Pancreas (tissue), 10 donors: Measurements from ENCODE around the gene FRMD4A. TPM values are rescaled to one million over a fixed set of nuclear protein-coding genes. Genes with fewer than 3 reads are reported as not detected.

Experiments
- ATAC-seq, 4 donors: fragments of 200-7000 bp; cut with Tn5 transposase; one replicate each; pipeline versions ENCODE4 v1.8.0 to v1.9.1; 2020; ENCODE audit warnings: mild to moderate bottlenecking in 4 of 4, moderate library complexity in 4 of 4
- DNase-seq, 6 donors: peaks; one replicate each; pipeline ENCODE4 v3.0.0-alpha.2; 2020
- FAIRE-seq: peaks from 2 replicates; lab custom pipeline; 2012; peaks lifted over from hg19 to GRCh38; lab: Jason Lieb, UNC
- H3K27ac ChIP-seq, 4 donors: fragments of 200-600 bp; sonication (generic); 1 replicate in 3 of 4; 2 replicates in 1 of 4; pipeline versions ENCODE4 v1.5.0 to v1.8.0; 2020
- H3K27me3 ChIP-seq, 4 donors: fragments of 200-600 bp; one replicate each; pipeline ENCODE4 v1.8.0; 2021
- H3K36me3 ChIP-seq, 3 donors: fragments of 200-600 bp; sonication (generic) in 1 of 3; one replicate each; pipeline versions ENCODE4 v1.5.0 to v1.8.0; 2020 to 2021
- H3K4me1 ChIP-seq, 3 donors: fragments of 200-600 bp; one replicate each; pipeline ENCODE4 v1.8.0; 2021
- H3K4me3 ChIP-seq, 4 donors: fragments of 200-600 bp; sonication (generic) in 2 of 4; one replicate each; pipeline versions ENCODE4 v1.5.0 to v1.8.0; 2020 to 2021
- H3K9me3 ChIP-seq, 4 donors: fragments of 200-600 bp; one replicate each; pipeline ENCODE4 v1.8.0; 2021
- WGBS, 2 donors: extraction: QIAGEN DNeasy Blood & Tissue Kit; methylation state at CpG; one replicate each; pipeline ENCODE4 v1.1.7; 2013; 5-methylcytosine and 5-hydroxymethylcytosine counted together
- intact Hi-C, 3 donors: fragments of 100-400 bp; cut with DNase I; formaldehyde crosslinking; loops; one replicate each; pipeline versions ENCODE4 v1.11.1 to v1.14.2; 2022
- polyA plus RNA-seq, 2 donors: library from polyadenylated mRNA; stranded (reverse); fragments of 200-250 nt; gene quantifications; one replicate each; pipeline ENCODE4 v1.2.3, GENCODE V29; 2013
- total RNA-seq, 6 donors: library from RNA; stranded (reverse); fragmentation: NEBNext Ultra II Directional in 4 of 6; extraction: Animal tissue kit (Norgen Biotek cat#: 25700) in 4 of 6; gene quantifications; one replicate each; pipeline versions ENCODE4 v1.2.1 to v1.2.4, GENCODE V29; 2021 to 2023
- TF ChIP-seq, protein P1 (sequence below), 4 donors: fragments of 200-600 bp; sonication (generic) in 3 of 4; IDR thresholded peaks; one replicate each; pipeline versions ENCODE4 v1.5.0 to v1.8.0; 2021; ENCODE audit warnings: antibody characterized with exemption in 4 of 4
- donor health status: healthy with polysubstance abuse.
- donor health status: DM: no; HTN: no; CAD: no; lungs with moderate emphysema.
- donor health status: DM: no; HTN: no; CAD: no.
- donor health status: control.
- donor health status: control.
- donor health status: Bipolar disorder and iron deficiency.
- donor health status: DM: yes; HTN: yes; CAD: no.
- donor health status: DM: no; HTN: no; CAD: no.
- donor health status: DM: no; HTN: no; CAD: no.
- donor health status: DM: yes; HTN: yes; CAD: no.

Gene FRMD4A
- total and polyA plus RNA-seq, 8 donors = 13.5 to 27.5 (median 18.7) TPM

DNA sequence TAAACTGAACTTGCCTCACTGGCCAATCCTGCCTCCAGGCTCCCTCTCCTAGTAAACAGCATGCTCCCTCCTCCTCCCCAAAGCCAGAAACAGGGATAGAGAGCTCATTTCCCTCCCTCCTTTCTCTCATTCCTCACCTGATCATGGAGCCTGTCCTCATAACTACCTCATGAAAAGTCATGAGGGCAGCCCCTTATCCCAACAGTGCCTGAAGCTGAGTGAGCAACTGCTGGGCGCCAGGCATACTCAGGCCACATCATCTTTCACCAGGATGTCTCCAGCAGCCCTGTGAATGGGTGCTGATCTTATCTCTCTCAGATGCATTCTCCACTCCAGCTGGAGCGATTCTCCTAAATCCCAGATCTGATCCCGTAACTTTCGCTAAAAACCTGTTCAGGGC, 436.8 kb downstream of the FRMD4A start:
- FAIRE-seq (no peak), ATAC-seq (no peak), DNase-seq (no peak)
- Histone ChIP-seq H3K9me3 (no peaks in the 10 kb centered on the region), H3K4me1 (no peaks in the 10 kb centered on the region), H3K27me3 (no peaks in the 10 kb centered on the region), H3K4me3 (no peak overlapping the region), H3K27ac (no peak overlapping the region), H3K36me3 (no peaks in the 10 kb centered on the region)
- WGBS, 2 donors = 91 to 93% methylated on average over 4 of the region's 4 CpGs
- TF ChIP-seq, protein P1, sequence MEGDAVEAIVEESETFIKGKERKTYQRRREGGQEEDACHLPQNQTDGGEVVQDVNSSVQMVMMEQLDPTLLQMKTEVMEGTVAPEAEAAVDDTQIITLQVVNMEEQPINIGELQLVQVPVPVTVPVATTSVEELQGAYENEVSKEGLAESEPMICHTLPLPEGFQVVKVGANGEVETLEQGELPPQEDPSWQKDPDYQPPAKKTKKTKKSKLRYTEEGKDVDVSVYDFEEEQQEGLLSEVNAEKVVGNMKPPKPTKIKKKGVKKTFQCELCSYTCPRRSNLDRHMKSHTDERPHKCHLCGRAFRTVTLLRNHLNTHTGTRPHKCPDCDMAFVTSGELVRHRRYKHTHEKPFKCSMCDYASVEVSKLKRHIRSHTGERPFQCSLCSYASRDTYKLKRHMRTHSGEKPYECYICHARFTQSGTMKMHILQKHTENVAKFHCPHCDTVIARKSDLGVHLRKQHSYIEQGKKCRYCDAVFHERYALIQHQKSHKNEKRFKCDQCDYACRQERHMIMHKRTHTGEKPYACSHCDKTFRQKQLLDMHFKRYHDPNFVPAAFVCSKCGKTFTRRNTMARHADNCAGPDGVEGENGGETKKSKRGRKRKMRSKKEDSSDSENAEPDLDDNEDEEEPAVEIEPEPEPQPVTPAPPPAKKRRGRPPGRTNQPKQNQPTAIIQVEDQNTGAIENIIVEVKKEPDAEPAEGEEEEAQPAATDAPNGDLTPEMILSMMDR (IDR thresholded peaks at IDR 0.05) = no peak
- intact Hi-C loops = no loop called here

DNA sequence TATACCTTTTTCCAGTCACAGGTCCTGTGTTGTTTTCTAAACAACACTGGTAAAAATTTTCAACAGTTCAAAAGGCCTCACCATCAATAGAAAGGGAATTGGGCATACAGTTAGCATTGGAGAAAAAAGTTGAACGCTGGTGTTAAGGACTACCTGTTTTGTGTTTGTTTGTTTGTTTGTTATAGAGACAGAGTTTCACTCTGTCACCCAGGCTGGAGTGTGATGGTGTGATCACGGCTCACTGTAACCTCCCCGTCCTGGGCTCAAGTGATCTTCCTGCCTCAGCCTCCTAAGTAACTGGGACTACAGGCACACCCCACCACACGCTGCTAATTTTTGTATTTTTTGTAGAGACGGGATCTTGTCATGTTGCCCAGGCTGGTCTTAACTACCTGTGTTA, 437.9 kb downstream of the FRMD4A start:
- DNase-seq (no peak), FAIRE-seq (no peak), ATAC-seq (no peak)
- Histone ChIP-seq H3K27ac (no peak overlapping the region), H3K27me3 (no peaks in the 10 kb centered on the region), H3K9me3 (no peaks in the 10 kb centered on the region), H3K4me1 (no peaks in the 10 kb centered on the region), H3K4me3 (no peak overlapping the region), H3K36me3 (no peaks in the 10 kb centered on the region)
- intact Hi-C loops = no loop called here
- WGBS, 2 donors = 88 to 94% methylated on average over 5 of the region's 5 CpGs
- TF ChIP-seq, protein P1 (IDR thresholded peaks at IDR 0.05) = no peak

DNA sequence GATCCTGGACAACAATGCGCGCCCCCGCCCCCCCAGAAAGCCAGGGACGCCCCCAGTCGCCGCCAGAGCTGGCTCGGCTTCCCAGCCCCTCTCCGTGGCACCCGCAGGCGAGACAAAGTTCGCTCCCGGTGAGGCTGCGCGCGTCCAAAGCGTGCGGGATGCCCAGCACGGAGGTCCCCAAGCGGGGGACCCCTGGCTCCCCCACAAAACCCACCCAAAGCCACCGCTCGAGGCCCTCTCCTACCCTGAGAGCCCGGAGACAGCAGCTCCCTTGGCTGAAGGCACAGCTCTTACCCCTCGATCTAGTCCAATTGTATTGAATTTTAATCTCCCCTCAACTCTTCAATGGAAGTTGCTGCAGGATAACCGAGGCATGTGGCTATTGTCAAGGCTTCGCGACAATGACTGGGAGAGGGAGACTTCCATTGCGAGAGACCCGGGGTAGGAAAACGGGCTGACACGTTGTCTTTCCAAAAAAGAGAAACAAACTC, 438.7 kb downstream of the FRMD4A start:
- ATAC-seq = no peak
- Histone ChIP-seq H3K36me3 (no peaks in the 10 kb centered on the region), H3K27me3 (no peaks in the 10 kb centered on the region), H3K27ac (peak overlapping the region in 2 of 4 donors; percentile 2 to 27), H3K9me3 (no peaks in the 10 kb centered on the region), H3K4me3 (peak overlapping the region in 2 of 4 donors; percentile 40 to 44), H3K4me1 (no peaks in the 10 kb centered on the region)
- intact Hi-C loops = no loop called here
- 3 to 5% methylated on average over 26 to 30 of the region's 30 CpGs for WGBS, 2 donors
- FAIRE-seq = no peak
- TF ChIP-seq, protein P1 (IDR thresholded peaks at IDR 0.05) = no peak
- peak in 1 of 6 donors; percentile 58 for DNase-seq

DNA sequence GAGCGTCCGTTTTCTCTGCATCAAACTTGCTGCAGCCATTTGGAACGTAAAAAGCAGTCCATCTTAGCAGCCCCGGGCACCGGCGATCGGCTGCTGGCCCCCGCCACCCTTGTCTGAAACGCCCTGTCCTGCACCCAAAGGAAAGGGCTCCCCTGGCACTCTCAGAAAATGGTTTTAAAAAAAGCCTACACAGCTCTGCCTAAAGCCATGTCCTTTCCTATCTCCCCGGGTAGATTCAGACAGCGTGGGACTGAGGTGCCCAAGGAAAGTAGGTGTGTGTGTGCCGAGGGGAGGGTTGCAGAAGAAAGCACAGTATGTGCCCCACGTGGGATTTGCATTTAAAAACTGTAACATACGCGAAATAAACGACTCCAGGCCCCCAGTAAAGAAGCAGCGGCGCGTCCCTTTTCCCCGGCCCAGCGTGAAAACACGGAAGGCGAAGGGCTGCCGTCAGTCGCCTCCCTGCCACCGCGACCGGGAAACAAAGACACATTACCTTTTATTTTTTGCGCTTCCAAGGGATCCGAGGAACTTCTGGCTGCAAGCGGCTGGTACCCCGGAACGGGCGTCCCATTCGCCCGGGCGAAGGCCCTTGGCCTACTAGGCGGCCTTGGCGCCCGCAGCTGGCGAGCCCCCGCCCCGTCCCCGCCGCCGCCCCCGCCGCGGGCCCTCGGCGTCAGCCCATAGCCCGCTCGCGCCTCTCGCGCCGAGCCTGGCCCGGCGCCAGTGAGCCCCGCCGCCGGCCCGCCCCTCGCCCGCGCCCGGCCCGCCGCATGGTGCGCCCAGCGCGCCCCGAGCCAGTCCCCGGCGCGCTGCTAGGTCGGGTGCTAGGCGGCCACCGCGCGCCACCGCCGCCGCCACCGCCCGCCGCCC, 439.4 kb downstream of the FRMD4A start:
- FAIRE-seq (no peak), ATAC-seq (peak; percentile 35 to 70 (median 60))
- 3 to 10% methylated on average over 73 to 87 of the region's 87 CpGs for WGBS, 2 donors

More for the DNA sequence above, 439.4 kb downstream of the FRMD4A start:
- TF ChIP-seq, protein P1 (IDR thresholded peaks at IDR 0.05) = no peak
- peak overlapping the region; percentile 4 to 44 (median 32) for H3K4me3 ChIP-seq
- H3K27ac ChIP-seq = peak overlapping the region in 3 of 4 donors; percentile 1 to 43 (median 22)
- intact Hi-C loops = no loop called here
- DNase-seq = peak in 1 of 6 donors; percentile 63
- no peaks in the 10 kb centered on the region for H3K36me3 ChIP-seq
- no peaks in the 10 kb centered on the region for H3K4me1 ChIP-seq
- H3K9me3 ChIP-seq = no peaks in the 10 kb centered on the region
- H3K27me3 ChIP-seq = no peaks in the 10 kb centered on the region
